HTR-8/SVneo (cell line): ENCODE data around the gene ZNF511.
A peak's percentile ranks its signal among the peaks of the same experiment; 100 is the strongest.

ENCODE experiments used
- DNase-seq: peaks from one replicate; pipeline ENCODE4 v3.0.0; 2011; ENCODE audit warnings: low spot score, mixed read lengths; ENCODE audit not compliant: insufficient read length
- FAIRE-seq: peaks from 2 replicates; lab custom pipeline; 2011; peaks lifted over from hg19 to GRCh38; lab: Jason Lieb, UNC

Gene ZNF511

DNA sequence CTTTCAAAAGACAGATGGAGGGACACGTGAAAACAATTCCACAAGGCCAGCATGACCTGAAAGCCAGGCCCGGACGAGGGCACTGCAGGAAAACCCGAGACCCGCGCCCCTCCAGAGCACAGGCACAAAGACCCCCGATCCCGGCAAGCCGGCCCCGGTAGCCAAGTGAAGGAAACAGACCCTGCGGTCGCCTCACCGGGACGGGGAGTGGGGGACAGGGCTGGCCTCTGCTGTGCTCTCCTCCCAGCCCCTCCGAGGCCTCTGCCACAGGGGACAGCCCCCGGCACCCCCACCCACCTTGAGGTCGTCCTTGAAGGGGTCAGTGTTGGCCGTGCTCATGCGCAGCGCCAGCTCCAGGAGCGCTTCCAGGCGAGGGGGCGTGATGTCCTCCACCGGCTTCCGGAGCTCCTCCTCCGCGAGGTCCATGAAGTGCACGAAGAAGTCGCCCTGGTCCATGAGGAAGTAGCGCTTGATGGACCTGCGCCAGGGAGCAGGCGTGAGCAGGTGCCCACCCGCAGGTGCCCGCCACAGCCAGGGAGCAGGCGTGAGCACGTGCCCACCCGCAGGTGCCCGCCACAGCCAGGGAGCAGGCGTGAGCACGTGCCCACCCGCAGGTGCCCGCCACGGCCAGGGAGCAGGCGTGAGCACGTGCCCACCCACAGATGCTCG is 20.7 kb upstream of the ZNF511 start:
- no peak for DNase-seq
- no peak for FAIRE-seq

DNA sequence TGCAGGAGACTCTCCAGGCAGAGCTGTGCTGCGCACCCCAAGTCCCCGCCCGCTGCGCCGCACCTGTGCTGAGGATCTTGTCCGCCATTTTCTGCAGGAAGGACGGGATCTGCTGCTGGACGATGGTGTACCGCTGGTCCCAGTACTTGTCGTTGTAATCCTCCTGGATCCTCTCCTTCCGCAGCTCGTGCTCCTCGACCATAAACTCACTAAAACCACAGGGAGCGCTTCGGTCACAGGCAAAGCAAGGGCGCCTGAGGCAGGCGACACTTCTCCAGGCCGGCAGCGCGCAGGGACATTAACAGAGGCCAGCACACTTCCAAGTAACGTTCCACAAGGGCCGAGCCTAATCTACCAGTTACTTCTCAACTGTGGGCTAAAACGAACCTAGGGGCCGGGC is 19.0 kb upstream of the ZNF511 start:
- FAIRE-seq (no peak), DNase-seq (no peak)

DNA sequence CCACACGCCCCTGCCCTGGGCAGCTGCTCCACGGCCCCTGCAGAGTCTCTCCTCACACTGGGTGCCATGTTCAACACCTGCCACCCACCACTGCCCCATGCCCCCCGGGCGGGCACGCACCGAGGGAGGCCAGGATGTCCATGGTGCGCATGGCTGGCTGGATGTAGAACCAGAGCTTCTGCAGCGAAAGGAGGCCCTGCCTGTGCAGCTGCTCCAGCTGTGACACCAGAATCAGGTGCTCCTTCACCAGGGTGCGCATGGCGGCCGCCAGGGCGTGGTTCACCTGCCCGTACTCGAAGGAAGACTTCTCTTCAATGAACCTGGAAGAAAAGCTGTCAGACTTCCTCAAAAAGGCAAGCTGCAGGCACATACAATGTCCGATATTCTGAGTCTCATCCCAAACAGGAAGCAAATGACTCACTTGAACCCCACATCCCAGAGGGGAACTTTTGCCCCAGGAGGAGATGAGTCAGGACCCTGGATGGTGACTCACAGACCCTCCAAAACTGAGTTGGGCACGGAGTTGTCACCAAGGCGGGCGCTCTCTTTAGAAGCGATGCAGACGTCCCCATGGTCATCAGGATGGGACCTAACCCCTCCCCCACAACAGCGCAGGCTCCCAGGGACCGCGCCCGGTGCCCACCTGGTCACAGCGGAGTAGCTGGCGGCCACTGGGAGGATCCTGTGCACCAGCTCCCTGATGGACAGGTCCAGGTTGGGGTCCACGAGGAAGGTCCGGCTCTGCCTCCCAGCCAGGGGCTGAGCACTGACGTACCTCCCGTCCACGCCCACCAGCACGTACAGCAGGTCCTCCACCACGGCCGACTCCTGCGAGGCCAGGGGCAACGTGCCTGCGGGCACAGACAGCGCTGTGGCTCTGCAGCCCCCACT is 15.6 kb upstream of the ZNF511 start:
- peak; percentile 70 for DNase-seq
- FAIRE-seq, result peak; percentile 55

DNA sequence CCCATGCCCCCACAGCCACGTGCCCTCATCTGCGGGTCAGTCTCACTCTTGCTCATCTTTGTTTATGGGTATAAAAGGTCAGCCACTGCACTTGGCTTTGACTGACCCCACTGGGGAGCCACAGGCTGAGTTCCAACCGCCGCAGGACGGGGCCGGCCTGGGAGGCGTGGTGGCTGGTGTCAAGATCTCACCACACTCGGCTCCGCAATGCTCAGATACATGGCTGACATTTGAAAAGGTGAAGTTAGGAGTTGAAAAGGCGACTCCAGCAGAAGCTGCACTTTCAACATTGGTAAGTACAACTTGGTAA is 14.9 kb upstream of the ZNF511 start:
- no peak for FAIRE-seq
- no peak for DNase-seq

DNA sequence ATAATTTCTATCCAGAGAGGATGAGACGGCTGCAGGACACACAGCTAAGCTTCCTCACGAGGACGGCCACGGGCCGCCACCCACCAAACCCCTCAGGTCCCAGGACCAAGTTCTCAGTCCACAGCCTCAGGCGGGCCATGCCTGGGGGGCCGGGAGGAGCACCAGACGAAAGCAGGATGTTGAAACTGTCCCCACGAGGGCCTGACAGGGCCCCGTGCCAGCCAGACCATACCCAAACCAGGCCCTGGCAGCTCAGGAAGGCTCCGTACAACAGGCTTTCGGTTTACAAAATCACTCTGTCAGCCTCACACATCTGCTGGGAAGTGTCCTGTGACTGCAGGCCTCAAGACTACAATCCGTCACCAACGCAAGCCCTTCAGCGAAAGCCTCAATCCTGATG is 14.5 kb upstream of the ZNF511 start:
- FAIRE-seq (no peak), DNase-seq (no peak)

DNA sequence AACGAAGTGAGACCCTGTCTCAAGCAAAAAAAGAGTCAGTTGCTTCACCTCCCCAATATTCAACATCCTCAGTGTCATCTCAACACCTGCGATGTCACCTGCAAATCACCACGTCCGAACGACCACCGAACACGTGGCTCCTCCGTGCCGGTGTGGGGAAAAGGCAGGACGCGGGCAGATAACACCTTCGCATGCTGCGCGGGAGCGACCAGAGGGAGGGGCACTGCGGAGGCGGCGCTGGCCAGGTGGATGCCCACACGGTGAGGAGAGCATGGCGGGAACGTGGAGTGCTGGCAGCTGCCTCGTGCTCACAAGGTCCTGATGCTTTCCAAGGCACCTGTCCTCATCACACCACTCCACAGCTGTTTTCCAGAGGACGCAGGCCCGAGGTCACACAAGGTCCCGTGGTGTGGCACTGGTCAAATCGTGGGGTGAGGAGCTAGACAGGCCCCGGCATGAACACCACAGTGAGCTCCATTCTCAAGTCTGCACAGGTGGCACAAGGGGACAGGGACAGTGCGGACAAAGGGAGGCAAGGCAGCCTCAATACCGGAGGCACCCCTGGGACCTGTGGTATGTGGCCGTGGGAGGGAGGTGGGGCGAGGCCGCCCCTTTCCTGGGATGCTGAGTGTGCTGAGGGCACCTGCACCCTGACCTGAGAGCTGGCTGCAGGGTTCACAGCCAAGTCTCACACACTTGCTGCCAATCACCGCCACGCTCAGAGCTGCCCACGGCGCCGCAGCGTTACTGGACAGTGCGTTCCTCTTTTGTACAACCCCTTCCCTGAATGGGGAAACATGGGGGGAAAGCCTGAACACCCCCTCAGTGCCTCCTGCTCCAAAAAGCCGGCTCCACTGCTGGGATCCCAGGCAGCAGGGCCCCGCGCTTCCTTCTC is 13.0 kb upstream of the ZNF511 start:
- no peak for FAIRE-seq
- no peak for DNase-seq

DNA sequence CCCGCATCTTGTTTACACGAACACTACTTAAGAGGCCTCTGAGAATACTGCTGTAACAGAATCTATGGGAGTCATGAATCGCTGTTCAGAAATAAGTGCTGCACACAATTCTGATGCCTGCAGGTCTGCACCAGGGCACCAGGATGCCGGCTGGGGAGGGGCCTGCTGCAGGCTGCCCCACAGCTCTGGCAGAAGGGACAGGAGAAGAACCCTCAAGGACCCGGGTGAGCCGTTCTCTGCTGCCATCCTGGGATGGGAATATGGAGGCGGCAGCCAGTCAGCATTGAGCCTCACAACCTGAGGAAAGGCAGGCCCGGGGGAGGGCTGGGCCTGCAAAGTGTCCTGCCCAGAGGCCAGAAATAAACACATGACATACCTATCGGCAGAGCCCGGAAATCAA is 11.2 kb upstream of the ZNF511 start:
- FAIRE-seq, result no peak

DNA sequence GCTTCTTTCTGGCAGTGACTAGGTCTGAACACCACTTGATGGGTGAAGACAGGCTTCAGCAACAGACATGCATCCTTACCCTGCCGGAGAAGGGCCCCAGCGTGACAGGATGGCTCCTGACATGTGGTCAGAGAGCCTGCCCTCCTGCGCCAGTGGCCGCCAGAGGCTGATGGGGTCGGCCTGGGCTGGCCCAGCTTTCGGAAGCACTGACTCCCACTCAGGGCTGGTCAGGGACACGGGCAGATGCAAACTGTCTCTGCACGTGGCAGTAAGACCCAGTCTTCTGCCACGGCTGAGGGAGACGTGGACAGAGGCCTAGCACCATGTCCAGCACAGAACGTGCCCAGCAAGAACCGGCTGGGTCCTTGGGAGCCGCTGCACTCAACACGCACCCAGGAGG is 10.2 kb upstream of the ZNF511 start:
- no peak for DNase-seq
- no peak for FAIRE-seq

More for the DNA sequence above, 11.2 kb upstream of the ZNF511 start:
- no peak for DNase-seq

DNA sequence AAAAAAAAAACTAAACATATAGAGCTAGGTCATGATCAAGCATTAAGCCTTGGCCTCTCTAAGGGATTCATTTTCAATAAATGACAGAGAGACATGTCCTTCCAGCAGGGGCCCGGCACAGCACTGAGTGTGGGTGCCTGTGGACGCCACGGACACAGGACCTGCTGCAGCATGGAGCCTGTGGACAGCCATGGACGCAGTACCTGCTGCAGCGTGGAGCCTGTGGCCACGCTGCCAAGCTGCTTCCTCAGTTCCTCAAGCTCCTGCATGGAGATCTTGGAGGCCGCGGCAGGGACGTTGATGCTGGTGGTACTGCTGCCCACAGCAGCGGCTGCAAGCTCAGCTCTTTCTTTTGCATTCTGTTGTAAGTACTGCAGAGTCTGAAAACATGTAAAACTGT is 9.5 kb upstream of the ZNF511 start:
- FAIRE-seq (no peak), DNase-seq (no peak)

DNA sequence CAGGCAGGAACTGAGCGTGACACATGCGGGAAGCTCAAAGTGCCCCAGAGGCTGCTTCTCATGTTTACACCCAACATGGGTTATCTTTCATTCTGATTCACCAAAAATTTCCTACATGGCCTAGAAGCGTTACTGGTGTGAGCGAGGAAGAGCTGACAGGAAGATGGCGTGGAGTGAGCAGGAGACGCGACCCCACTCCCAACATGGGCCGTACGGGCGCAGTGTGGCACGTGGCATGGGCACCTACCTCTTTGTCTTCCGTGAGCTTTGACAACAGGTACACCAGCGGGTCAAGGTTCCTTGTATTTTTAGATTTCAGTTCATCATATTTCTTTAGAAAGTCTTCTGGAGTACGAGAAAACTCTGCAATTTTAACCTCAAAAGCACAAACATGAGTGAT is 9.0 kb upstream of the ZNF511 start:
- FAIRE-seq (no peak), DNase-seq (no peak)

DNA sequence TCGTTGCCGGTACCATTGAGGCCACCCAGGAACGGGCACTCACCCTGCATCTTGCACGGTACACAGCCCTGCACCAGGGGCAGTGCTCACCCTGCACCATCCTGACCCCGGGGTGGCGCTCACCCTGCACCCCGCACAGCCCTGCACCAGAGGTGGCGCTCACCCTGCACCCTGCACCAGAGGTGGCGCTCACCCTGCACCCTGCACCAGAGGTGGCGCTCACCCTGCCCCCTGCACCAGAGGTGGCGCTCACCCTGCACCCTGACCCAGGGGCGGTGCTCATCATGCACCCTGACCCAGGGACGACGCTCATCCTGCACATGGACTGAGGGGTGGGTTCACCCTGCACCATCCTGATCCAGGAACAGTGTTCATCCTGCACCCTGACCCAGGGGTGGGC is 6.5 kb upstream of the ZNF511 start:
- DNase-seq (no peak), FAIRE-seq (no peak)

DNA sequence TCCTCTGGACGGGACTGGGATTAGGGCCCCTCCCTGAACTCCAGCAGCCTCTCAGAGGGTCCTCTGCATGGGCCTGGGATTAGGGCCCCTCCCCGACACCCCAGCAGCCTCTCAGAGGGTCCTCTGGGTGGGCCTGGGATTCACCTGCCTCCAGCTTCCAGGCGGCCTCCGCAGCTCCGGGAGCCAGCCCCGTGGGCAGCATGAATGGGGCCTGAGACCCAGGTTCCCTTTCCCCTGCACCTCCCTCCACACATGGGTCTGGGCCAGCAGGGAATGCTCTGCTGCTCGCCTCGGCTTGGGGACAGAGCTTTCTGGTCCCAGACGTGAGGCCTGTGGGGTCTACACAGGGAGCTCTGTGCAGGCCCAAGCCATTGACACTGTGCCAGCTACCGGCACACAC is 5.5 kb upstream of the ZNF511 start:
- DNase-seq (no peak), FAIRE-seq (no peak)

DNA sequence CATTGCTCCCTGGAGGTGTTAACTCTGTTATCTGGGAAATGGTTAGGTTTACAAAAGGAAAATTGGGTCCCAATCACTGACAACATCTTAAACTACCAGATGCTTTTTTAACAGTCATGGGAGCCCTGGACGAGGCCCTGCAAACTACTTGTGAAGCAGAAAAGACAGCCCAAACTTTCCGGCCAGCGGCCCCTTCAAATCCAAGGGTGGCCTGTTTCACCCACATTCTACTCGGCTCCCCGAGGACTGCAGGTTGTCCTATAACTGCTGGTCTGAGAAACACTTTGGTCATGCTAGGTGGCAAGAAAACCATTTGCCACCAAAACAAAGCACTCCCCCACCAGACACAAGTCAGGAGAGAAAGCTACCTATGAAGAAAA is 2.6 kb upstream of the ZNF511 start:
- FAIRE-seq (no peak), DNase-seq (no peak)

DNA sequence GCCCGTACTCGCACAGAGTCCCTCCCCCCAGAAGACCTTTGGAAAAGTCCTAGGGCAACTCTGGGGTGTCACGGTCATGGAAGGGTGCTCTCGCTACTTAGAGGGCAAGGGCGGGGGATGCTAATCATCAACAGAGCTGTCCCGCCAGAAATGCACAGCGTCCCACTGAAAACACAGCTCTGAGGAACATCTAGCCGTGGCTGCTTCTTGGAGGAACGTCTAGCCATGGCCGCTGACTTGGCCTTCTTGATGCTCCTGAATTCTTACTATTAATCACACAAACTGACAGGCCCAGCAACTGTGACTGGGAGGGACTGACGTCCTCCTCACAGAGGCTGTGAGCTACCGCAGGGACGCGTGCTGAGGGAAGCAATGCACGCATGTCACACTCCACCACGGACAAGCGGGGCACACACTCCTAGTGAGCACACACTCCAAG is 1.8 kb upstream of the ZNF511 start:
- FAIRE-seq (no peak), DNase-seq (no peak)

DNA sequence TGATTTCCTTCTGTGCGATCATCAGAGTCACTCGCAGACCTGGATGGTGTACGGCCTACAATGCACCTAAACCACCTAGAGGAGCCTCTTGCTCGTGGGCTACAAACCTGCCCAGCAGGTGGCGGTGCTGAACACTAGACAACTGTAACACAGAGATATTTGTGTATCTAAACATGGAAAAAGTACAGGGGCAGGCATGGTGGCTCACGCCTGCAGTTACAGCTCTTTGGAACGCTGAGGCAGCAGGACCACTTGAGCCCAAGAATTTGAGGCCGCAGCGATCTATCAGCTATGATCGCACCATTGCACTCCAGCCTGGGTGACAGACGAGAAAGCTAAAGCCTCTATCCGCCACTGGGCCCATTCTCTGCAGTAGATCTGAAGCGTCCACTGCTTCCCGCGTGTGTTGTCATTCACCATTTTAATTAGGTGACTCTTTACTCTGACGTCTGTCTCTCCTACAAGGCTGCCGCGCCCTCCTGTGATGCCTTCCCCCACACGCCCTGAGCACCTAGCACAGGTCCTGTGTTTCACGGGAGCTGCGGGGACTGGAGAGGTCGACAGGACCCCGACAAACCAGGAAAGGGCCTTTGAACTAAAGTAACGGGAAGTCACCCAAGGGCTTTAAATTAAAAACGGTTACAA is 816 bp upstream of the ZNF511 start:
- FAIRE-seq (no peak), DNase-seq (peak; percentile 52)

DNA sequence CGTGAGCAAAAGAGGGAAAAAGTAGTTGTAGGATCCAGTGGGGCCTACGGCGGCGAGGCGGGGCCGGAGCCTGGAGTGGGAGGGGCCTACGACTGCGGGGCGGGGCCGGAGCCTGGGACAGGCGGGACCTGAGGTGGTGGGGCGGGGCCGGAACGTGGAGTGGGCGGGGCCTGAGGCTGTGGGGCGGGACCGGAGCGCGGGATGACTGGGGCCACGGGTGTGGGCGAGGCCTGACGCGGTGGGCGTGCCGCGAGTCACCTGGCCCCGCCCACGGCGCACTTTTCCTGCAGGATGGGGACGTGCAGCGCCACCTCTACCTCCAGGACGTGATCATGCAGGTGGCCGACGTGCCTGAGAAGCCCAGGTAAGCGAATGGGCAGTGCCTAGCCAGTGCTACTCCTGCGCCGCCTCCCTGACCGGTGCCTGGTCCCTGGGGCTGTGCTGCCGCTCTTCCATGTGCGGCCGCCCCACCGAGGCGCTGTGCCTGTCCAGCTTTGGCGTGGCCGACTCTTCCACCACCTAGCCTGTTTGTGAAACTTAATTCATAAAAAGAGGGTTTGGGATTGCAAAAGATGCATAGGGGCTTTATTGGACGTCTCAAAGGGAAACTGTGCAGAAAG is 496 bp downstream of the ZNF511 start:
- peak; percentile 60 for FAIRE-seq
- peak; percentile 48 for DNase-seq

DNA sequence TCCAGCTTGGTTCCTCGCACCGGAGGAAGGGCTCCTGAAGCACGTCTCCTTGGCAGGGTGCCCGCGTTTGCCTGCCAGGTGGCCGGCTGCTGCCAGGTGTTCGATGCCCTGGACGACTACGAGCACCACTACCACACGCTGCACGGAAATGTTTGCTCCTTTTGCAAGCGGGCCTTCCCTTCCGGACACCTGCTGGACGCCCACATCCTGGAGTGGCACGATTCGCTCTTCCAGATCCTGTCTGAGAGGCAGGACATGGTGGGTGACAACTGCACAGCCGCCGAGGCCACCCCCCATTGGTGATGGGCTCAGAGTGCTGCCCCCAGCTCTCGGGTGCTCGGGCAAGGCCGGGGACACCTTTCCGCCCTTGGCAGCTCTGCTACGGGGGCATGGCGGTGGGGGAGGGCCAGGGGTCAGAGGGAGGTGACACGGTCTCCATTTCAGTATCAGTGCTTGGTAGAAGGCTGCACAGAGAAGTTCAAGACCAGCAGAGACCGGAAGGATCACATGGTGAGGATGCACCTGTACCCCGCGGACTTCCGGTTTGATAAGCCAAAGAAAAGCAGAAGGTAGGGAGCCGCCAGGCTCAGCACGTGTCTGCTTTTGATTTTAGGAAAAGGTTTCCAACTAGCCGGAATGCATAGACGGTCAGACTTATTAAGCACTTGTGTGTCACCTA is 1.1 kb downstream of the ZNF511 start:
- DNase-seq (no peak), FAIRE-seq (no peak)

DNA sequence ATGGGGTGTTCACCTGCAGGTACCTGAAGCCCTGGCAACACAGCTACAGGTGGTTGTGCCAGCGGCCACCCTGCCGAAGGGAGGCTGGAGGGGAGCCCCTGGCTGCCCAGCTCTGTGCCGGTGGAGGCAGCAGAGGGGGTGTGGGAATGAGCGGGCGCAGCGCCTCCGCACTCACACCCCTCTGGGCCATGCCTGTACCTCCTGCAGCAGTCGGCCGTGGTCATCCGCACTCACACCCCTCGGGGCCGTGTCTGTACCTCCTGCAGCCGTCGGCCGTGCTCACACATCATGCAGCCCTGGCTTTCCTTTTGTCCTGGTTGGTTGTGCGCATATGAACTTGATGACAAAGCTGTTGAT is 1.7 kb downstream of the ZNF511 start:
- DNase-seq, result no peak
- no peak for FAIRE-seq

DNA sequence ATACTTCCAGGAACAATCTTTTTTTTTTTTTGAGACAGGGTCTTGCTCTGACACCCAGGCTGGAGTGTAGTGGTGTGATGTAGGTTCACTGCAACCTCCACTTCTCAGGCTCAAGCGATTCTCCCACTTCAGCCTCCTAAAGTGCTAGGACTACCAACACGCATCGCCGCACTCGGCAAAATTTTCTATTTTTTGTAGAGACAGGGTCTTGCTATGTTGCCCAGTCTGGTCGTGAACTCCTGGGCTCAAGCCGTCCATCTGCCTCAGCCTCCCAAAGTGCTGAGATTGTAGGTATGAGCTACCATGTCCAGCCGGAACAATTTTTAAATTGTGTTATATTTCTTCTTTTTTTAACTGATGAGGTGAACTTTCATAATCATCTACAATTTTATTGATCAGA is 2.1 kb downstream of the ZNF511 start:
- FAIRE-seq (no peak), DNase-seq (no peak)

DNA sequence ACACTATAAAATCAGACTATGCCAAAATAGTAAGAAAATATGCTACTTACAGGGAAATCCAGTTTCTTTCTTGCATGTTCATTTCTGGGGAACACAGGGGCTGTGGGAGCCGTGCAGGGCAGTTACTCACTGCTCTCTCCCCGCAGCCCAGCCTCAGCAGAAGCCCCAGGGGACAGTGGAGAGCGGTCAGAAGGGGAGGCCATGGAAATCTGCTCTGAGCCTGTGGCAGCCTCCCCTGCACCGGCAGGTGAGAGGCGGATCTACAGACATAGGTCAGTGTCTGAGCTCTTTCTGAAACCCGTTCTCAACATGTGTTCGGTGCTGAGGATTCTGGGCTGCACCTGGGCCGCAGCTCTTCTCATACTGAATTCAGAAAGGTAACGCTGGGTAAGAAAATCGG is 2.9 kb downstream of the ZNF511 start:
- DNase-seq (no peak), FAIRE-seq (no peak)
